RWPE2 (cell line): Measurements from ENCODE around the gene LMX1B.

Experiments used
- ATAC-seq: fragments of 200-7000 bp; cut with Tn5 transposase; 3 replicates; pipeline ENCODE4 v1.9.1; 2021; ENCODE audit warnings: low read depth
- DNase-seq: peaks from one replicate; pipeline ENCODE4 v3.0.0-alpha.2; 2020; ENCODE audit warnings: low spot score
- H3K27ac ChIP-seq: fragments of 450-650 bp; 2 replicates; pipeline ENCODE4 v1.5.1; 2017; ENCODE audit warnings: mild to moderate bottlenecking; ENCODE audit not compliant: poor library complexity, severe bottlenecking
- H3K27me3 ChIP-seq: fragments of 250-450 bp; sonication (Bioruptor Pico); 2 replicates; pipeline ENCODE4 v1.5.1; 2021; ENCODE audit warnings: mild to moderate bottlenecking, moderate library complexity; ENCODE audit not compliant: insufficient read depth, poor library complexity, severe bottlenecking
- H3K36me3 ChIP-seq: fragments of 250-450 bp; sonication (Bioruptor Pico); 2 replicates; pipeline ENCODE4 v1.5.1; 2020; ENCODE audit warnings: low read depth, mild to moderate bottlenecking, moderate library complexity
- H3K4me1 ChIP-seq: fragments of 250-450 bp; sonication (Bioruptor Pico); 2 replicates; pipeline ENCODE4 v1.5.1; 2021; ENCODE audit warnings: mild to moderate bottlenecking, moderate library complexity; ENCODE audit not compliant: insufficient read depth, poor library complexity, severe bottlenecking
- H3K4me3 ChIP-seq: fragments of 250-450 bp; sonication (Bioruptor Pico); 2 replicates; pipeline ENCODE4 v1.5.1; 2021; ENCODE audit warnings: mild to moderate bottlenecking, moderate library complexity; ENCODE audit not compliant: severe bottlenecking
- H3K9me3 ChIP-seq: fragments of 250-450 bp; sonication (Bioruptor Pico); 2 replicates; pipeline ENCODE4 v1.5.1; 2021; ENCODE audit warnings: mild to moderate bottlenecking, moderate library complexity; ENCODE audit not compliant: severe bottlenecking
- CTCF ChIP-seq: fragments of 450-650 bp; IDR thresholded peaks from one replicate; pipeline ENCODE4 v1.5.1; 2017; ENCODE audit warnings: mild to moderate bottlenecking, moderate library complexity; ENCODE audit not compliant: poor library complexity, severe bottlenecking

Gene LMX1B

GRCh38 chr9:126672634-126673284 is 59.0 kb downstream of the LMX1B start:
- Histone ChIP-seq H3K27ac (no peak overlapping the region), H3K27me3 (no peaks in the 10 kb centered on the region), H3K4me1 (peaks cover 3% of the 10 kb centered on the region), H3K4me3 (no peak overlapping the region), H3K9me3 (no peaks in the 10 kb centered on the region), H3K36me3 (no peaks in the 10 kb centered on the region)
- ATAC-seq (no peak), DNase-seq (no peak)
- no peak for TF ChIP-seq CTCF

- TF ChIP-seq CTCF: no peak
- H3K36me3 ChIP-seq: no peaks in the 10 kb centered on the region
- ATAC-seq (peak; percentile 57), DNase-seq (no peak)
- H3K4me3 ChIP-seq: no peak overlapping the region
- peaks cover 3% of the 10 kb centered on the region for H3K4me1 ChIP-seq
- no peak overlapping the region for H3K27ac ChIP-seq
- H3K9me3 ChIP-seq: no peaks in the 10 kb centered on the region
- H3K27me3 ChIP-seq: no peaks in the 10 kb centered on the region
Measured at GRCh38 chr9:126673689-126674364, 60.1 kb downstream of the LMX1B start.

- H3K9me3 ChIP-seq: no peaks in the 10 kb centered on the region
- H3K27me3 ChIP-seq: no peaks in the 10 kb centered on the region
- DNase-seq (no peak), ATAC-seq (no peak)
- no peak for TF ChIP-seq CTCF
- peaks cover 3% of the 10 kb centered on the region for H3K4me1 ChIP-seq
- H3K27ac ChIP-seq: no peak overlapping the region
- H3K36me3 ChIP-seq: no peaks in the 10 kb centered on the region
- no peak overlapping the region for H3K4me3 ChIP-seq
Measured at GRCh38 chr9:126674365-126675146, 60.8 kb downstream of the LMX1B start.

- no peaks in the 10 kb centered on the region for H3K9me3 ChIP-seq
- no peaks in the 10 kb centered on the region for H3K36me3 ChIP-seq
- DNase-seq: no peak
- peaks cover 3% of the 10 kb centered on the region for H3K4me1 ChIP-seq
- H3K27me3 ChIP-seq: no peaks in the 10 kb centered on the region
- no peak for ATAC-seq
- TF ChIP-seq CTCF: no peak
- H3K27ac ChIP-seq: no peak overlapping the region
- no peak overlapping the region for H3K4me3 ChIP-seq
Measured at GRCh38 chr9:126675147-126675467, 61.4 kb downstream of the LMX1B start.
